Stimulated activated naive CD8-positive, alpha-beta T cell treated with anti-CD3 and anti-CD28 coated beads, Interleukin-15, Interleukin-2, amounts not matched to agents 100 U/mL and 50 U/mL, for 24 hours (primary cell): Measurements from ENCODE around the gene C3orf52.

Experiments
- ATAC-seq: fragments of 150-1000 bp; cut with Tn5 transposase; one replicate; pipeline ENCODE4 v1.10.0; 2021
- DNase-seq: peaks from one replicate; pipeline ENCODE4 v3.0.0; 2021

C3orf52 gene

DNA sequence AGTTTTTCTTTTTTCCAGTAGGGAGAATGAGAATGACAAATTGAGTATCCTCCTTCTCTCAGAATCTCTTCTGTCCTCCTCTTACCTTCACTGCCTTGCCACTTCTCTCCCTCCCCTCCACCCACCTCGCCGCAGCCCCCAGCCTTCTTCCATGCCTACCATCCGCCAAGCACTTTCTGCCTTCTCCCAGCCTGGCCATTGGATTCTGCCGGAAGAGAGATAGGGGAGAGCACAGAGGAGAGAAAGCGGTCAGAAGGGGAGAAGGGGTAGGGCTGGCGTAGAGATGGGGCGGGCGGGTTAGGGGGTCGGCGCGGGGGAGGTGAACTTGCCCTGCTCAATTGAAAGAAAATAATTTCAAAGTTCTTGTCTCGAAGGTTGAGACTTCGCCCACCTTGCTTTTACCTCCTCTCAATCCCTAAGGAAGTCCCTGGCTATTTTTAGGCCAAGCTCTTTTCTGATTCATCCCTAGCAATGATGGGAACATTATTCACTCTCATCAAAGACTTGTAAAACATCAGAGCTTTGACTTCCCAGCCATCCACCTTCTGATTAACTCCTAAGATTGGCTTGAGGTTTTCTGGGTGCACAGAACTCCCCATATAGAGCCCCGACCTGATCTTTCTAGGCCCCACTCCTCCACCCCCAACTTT, 811 bp downstream of the C3orf52 start:
- no peak for ATAC-seq
- no peak for DNase-seq

DNA sequence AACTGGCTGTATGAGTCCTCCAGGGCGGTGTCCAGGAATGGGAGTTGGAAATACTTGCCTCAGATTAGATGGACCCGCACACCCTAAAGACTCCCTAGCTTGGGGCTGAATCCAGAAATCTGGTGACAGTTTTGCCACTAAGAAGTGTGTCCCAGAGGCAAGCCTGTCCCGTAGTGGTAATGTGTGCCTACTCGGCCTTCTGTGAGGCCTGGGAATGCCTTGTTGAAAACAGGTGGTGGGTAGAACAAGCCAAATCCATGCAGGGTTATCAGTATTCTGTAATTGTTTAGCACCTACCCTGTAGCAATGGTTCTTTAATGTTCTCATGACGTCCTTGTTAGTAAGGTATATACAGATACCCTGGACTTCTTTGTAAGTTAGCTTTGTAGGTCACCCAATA, 1.6 kb downstream of the C3orf52 start:
- DNase-seq = no peak
- no peak for ATAC-seq

DNA sequence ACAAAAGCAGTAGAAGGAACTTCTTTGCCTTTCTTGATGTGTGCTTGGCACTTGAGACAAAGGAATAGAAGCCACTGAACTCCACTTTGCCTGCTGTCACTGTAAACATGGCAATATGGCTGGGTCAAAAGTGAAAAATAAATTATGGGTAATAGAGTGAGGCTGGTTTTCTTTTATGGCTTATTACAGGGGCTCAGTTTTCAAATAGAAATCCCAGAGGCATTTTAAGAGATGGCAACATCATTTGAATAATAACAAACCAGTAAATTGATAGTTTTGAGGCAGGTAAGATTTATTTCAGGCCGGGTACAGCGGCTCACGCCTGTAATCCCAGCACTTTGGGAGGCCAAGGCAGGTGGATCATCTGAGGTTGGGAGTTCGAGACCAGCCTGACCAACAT, 2.8 kb downstream of the C3orf52 start:
- ATAC-seq = no peak

DNA sequence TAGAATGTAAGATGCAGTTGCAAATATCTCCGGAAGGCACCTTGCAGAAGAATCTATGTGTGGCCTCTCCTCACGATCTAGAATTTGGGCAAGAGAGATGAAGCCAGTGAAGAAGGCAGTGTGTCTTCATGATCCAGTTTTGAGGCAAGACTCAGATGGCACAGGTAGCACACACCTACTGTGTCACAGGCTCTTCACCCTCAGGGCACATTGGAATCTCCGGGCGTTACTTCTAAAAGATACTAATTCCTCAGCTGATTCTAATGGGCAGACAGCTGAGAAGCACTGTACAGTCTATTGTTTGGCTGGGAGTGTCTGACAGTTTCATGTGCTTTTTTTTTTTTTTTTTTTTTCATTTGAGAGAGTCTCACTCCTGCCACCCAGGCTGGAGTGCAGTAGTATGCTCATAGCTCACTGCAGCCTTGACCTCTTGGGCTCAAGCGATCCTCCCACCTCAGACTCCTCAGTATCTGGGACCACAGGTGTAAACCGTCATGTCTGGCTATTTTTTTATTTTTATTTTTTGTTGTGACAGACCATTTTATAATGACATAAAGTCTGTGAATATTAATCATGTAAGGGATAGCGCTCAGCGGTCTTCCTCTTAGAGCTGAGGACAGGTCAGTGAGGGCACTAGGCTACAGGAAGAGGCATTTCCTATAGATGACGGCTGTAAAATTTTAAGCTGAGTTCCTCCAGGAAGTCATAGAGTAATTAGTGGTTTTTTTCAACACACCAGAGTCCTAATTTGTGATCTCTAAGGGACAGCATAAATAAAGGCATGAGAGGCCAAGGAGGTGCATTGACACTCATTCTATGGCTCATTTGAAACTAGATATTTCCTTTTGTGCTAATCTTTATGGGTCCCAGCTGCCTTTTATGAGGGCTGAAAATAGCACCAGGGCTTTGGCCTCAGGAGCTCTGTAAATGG, 4.0 kb downstream of the C3orf52 start:
- no peak for DNase-seq
- ATAC-seq = no peak

More for the DNA sequence above, 2.8 kb downstream of the C3orf52 start:
- no peak for DNase-seq

DNA sequence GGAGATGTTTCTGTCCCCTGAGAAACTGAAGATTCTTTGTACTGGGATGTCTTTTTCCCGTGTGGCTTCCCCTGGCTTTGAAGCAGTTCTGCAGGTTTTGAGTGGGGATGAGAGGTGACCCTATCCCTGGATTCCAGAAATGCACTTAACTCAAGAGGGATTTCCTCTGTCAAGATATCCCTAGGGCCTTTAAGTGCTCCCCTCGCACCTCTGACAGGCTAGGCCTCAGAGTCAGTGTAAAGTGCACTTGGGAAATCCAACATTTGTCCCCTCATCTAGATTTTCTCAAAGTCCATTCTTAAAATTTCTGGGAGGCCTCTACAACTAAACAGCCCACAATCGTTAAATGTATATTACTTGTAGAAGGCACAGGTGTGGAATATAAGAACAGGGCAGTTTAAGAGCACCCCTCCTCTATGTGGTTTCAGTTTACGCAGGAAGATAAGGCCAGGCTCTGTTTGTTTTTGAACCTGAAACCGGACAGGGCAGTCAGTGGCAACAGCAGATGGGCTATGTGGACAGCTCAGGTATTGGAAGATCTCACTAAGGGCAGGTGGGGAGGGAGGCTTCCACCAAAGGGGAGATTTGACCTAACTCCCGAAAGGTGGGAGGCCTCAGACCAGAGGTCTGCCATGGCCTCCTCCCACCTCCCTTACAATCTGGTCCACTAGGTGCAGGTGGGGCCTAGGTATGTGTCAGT, 4.8 kb downstream of the C3orf52 start:
- DNase-seq (no peak), ATAC-seq (no peak)

DNA sequence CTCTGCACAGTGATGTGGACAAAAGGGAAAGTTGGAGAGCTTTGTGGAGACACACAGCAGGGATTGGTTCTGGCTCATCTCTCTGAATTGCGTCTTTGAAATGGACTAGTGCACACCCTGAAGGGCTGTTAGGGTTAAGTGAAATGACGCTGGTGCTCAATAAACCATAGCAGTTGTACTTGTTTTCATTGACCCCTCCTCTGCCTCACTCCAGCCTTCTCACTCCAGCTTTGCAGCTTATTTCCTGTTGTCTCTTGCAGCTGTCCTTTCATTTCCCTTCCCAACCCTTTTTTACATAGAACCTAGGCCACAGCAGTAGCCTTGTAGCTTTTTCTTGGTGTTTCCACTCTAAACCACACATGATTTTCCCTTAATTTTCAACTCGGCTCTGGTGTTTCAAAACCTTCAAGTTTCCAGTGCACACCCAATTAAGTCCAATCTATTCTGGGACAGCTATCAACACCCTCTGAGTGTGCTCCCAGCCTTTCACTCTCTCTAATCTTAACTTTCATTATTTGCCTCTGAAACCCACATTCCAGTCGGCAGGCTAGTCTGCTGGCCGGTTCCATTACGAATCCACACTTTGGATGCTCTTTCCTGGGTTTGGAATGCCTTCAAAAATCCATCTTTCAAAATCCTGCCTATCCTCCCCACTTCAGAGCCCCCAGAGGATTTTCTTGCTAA, 6.4 kb downstream of the C3orf52 start:
- no peak for DNase-seq
- no peak for ATAC-seq

DNA sequence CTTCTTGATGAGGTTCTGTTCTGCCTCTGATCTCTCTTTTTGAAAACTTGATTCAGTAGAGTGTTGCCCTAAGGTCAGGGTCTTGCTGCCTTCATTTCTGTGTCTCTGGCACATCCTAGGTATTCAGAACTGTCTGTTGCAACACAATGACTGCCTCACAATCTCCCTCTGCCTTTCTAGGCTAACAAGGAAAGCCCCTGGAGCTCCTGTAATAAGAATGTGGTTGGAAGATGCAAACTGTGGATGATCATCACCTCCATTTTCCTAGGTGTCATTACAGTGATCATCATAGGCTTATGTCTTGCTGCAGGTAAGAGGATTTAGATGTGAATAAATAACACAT, 7.0 kb downstream of the C3orf52 start:
- DNase-seq (no peak), ATAC-seq (no peak)

DNA sequence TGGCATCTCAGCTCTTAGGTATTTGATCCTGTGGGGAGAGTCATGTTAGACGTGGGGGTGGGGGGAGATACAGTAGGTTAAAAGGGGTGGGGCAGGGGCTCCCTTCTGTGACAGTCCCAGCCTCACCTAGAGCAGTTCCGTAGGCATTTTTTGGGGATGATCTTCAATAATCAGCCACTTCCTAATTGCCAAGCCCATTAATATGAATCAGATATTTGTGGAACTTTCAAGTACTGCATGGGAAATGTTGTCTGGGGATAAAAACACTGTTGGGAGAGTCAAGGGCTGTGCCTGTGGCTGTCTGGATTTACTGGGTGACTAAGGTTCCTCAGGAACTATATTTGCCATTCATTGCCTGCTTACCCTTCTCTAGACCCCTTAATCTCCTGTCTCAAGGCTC, 9.5 kb downstream of the C3orf52 start:
- ATAC-seq (no peak), DNase-seq (no peak)

DNA sequence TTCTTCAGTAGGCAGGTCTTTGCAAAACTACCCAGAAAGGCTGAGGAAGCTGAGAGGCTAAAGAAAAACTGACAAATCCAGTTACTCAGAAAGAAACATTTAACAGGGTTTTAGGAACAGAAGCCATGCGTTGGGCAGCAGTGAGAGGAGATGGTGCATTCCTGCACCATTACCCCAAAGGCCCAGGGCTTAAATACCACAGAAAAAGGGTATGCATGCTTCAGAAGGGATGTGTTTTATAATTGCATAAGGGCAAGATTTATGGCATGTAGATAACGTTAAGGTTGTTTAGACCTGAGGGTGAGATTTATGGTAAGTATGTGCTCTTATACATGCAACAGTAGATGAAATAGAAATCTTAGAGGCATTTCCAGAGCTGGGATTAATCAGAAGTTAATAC, 10.0 kb downstream of the C3orf52 start:
- ATAC-seq (no peak), DNase-seq (no peak)

DNA sequence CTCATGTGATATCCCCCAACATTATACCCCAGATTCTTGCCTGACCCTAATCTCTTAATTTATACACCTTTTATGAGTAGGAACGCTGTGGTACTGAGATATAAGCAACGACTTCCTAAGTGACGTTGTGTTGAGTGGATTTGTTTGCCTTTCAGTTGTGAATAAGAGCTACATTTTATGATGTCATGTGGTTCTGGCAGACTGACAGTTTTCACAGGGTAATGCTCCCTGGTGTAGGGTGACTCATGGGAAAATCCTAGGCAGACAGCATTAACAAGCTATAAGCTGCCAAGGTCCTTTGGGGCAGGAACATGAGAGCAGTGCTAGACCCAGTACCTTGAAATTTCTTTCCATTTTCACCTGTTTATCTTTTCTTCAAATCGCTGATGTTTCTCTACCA, 11.2 kb downstream of the C3orf52 start:
- no peak for DNase-seq
- peak; percentile 94 for ATAC-seq

DNA sequence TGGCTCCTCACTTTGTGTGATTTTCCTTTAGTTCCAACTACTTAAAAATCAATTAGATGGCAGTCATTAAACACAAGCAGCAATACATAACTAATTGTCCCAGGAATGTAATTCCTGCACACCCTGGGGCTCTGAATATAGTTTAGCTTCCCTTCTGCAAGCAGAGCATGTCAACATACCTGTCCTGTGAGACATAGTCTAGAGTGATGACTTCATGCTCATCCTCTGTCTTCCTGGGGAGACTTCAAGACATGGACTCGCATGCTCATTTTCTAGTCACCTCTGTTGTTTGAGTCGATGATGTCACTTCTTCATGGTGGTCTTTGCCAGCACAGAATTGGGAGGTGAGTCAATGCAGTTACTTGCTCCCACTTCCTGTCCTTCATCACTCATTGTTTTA, 15.7 kb downstream of the C3orf52 start:
- DNase-seq = no peak
- peak; percentile 30 for ATAC-seq

DNA sequence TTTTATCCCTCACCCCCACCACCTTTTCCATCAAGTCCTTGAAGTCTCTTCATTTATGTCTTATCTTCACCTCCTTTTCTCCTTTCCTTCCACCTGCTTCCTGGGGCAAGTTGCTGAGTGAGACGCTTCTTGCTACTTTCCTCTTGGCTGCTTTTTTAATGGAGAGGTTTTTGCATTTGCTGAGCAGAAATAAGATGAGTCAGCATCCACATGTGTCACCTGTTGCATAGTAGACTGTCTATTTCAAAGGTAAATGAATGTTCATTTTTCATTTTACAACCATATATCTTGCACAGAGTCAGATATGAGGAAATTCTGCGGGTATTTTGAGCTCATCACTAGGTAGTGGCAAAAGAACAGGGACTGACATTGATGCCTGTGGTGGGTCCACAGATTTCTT, 18.6 kb downstream of the C3orf52 start:
- ATAC-seq (no peak), DNase-seq (no peak)

DNA sequence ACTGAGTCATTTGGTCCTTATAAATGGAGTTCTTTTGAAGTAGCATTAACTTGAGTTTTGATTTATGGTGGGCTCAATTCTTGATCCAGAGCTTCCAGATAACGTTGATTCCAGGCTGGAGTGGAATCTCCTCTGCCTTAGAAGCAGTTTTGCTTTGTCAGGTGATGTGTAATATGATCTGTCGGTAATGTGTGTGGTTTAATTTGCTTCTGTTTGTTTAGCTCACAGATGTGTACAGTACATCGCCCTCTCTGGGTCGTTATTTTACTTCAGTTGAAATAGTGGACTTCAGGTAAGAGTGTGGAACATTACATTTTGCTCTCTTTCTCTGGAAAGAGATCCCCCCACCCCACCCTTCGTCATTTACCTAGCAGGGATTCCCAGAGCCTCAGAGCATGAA, 23.1 kb downstream of the C3orf52 start:
- no peak for DNase-seq

DNA sequence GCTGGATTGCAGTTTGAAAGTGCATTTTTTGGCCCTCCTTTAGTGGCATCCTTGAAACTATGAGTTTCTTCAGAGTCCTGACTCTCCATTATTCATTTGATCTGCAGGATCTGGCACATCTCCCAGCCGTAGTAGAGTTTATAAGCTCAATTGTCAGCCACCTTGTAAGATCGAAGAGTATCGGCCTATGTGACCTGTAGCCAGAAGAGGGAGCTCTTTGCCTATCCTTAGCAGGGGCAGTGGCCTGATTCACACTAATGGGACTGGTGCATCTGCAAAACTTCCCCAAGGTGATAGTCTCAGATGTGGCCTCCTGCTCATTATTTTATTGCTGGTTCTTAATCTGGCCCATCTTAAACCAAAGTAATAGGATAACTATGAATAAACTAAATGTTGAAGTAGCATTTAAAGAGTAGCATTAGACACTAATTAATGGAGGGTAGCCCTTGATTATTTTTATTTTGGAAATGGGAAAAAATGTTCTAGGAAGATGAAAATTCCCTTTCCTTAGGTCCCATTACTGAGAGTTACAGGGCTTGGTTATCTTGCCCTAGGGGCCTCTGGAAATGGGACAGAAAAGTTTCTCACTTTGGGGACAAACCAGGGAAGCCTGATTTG, 25.7 kb downstream of the C3orf52 start:
- DNase-seq (peak; percentile 56), ATAC-seq (peak; percentile 88)

More for the DNA sequence above, 23.1 kb downstream of the C3orf52 start:
- ATAC-seq = no peak

DNA sequence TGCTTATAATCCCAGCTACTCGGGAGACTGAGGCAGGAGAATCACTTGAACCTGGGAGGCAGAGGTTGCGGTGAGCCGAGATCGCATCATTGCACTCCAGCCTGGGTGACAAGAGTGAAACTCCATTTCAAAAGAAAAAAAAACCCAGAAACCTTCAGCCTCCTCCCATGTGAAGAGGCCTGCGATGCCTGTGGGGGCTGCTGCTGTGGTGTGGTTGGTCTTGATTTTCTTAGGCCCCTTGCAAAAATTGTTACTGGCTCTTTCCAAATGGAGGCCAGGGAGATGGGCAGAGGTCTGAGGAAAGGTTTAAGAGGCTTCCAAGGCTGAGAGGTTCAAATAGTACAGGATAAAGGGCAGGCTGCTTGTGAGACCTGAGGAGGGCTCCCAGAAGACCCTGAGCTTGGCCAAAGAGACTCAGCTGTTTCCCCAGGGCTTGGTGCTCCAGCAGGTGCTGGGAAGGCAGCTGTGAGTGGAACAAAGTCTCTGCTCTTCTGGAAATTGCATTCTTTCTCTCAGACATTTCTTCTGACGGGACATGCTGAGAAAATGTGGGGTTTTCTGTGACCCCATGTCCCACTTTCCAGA, 28.5 kb downstream of the C3orf52 start:
- DNase-seq = no peak
- ATAC-seq = no peak

DNA sequence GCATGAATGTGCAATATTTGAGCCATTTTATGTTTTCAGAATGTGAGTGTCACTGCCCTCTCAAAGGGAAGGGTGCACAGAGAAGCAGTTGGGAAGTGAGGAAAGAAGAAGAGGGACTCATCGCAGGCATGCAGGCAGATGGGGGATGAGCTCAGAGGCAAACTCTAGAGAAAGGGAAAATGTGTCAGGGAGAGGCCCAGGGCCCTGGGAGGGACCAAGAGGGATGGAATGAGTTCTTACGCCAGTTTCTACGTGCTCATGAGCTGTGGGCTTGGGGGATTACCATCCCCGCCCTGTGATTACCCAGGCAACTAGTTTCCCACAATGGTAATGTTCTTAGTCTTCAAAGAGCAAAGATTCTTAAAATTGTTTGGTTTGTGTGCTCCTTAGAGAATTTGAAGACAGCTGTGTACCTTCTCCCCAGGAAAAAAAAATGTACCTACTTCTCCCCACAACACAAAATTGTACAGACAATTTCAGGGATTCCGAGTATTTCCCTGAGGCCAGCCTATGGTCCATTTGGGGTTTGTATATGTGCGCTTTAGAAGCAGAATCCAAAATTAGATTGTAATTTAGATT, 29.1 kb downstream of the C3orf52 start:
- peak; percentile 45 for ATAC-seq
- no peak for DNase-seq

DNA sequence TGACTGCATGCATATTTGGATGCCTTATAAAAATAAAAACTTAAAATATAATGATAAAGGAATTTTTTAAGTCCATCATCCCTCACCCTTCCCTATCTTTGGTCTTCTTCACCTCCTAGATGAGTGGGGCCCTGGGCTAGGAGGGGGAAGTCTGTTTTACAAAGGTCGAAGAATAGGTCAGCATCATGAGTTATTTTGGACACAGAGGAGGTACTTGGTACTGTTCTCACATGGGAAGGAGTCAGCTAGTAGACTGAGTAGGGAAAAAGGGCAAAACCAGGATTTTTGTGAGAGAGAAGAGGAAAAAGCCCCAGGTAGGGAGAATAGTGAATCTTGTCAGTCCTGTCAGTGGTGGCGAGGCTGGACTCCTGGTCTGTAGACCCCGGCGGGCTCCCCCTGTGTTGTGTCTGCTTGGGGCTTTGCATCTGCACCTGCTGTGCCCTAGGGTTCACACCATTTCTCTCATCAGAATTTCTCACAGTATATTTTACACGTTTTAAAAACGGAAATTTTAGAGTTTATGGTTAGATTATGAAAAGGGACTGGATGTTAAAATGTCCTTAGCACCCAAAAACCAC, 29.7 kb downstream of the C3orf52 start:
- ATAC-seq (no peak), DNase-seq (no peak)

DNA sequence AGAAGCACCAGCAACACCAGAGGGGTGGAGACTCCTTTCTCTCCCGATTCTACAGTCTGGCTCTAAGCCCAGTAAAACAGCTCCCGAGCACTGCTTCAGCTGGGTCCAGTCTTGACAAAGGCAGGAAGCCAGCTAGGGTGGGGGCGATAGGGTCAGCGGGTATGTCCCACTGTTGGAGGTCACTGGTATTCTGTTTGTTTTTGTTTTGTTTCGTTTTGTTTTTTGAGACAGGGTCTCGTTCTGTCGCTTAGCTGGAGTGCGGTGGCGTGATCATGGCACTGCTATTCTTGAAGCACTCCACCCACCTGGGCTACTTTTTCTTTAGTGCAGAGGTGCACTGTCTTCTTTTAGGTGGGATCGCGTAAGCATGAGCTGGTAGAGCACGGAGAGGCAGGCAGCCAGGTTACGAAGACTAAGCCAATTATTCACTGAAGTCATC, 30.6 kb downstream of the C3orf52 start:
- ATAC-seq = no peak
- DNase-seq = no peak

DNA sequence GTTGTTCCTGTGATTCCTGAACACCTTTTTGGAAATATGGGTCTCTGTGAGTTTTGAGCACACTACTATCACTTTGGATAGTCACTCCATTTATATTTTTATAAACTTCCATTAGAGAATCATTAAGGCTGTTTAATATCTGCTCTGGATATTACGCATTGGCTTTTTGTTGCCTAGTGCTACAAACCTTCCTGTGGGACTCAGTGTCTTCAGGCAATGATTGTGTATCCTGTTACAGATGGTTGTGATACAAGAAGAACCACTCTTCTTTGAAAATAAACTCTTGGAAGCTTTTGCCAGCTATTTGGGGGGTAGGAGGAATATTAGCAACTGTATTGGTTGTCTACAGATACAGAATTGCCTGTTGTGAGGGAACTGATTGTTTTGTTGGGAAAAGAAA, 31.2 kb downstream of the C3orf52 start:
- DNase-seq = no peak

DNA sequence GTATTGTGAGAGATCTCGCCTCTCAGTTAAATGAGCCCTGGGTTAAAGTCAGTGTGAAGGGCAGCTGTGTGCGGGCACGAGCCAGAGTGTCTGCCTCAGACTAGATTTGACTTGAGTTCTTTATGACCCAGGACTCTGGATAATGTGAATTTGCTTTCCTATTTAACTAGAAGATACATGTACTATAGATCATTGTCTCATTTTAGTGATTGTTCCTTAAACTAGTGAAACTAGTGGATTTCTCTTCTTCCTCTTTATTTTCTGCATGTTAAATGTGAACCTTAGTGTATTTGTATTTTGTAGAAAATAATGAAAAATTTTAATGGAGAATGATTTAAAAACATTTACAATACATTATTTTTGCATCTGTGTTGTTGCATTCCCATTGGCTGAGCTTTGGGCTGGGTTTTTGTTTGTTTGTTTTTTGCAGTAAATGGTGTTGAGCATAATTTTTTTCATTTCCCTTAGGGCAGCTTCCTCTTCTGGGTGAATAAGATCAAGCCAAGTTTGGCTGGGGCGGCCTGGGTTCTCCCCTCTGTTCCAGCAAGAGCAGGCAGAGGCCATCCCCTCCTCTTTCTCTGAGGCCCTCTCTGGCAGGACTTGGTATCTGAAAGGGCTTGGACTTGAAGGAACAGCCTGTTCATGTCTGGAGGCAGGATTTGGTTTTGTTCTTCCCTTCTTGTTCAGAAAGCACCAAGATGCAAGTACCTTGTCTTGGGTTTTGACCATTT, 31.8 kb downstream of the C3orf52 start:
- DNase-seq (no peak), ATAC-seq (peak; percentile 45)

More for the DNA sequence above, 31.2 kb downstream of the C3orf52 start:
- ATAC-seq = no peak
